ENCODE measurements around the gene ACSL1.

DNA sequence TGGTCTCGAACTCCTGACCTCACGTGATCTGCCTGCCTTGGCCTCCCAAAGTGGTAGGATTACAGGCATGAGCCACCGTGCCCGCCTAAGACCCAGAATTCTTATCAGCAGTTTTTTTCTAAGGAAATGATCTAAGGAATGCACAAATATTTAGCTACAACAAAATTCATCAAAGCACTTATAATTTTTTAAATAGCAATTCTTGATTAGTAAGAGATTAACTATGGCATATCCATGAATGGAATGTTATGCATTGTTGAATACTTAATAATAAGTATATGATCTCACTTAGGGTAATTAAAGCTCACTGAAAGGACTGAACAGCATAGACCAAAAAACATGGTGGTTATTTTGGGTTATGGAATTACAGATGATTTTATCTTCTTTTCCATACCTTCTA, 110.2 kb downstream of the ACSL1 start:
- TF ChIP-seq, protein P1, sequence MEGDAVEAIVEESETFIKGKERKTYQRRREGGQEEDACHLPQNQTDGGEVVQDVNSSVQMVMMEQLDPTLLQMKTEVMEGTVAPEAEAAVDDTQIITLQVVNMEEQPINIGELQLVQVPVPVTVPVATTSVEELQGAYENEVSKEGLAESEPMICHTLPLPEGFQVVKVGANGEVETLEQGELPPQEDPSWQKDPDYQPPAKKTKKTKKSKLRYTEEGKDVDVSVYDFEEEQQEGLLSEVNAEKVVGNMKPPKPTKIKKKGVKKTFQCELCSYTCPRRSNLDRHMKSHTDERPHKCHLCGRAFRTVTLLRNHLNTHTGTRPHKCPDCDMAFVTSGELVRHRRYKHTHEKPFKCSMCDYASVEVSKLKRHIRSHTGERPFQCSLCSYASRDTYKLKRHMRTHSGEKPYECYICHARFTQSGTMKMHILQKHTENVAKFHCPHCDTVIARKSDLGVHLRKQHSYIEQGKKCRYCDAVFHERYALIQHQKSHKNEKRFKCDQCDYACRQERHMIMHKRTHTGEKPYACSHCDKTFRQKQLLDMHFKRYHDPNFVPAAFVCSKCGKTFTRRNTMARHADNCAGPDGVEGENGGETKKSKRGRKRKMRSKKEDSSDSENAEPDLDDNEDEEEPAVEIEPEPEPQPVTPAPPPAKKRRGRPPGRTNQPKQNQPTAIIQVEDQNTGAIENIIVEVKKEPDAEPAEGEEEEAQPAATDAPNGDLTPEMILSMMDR (optimal IDR thresholded peaks at IDR 0.05 in 1 of 3, IDR thresholded peaks at IDR 0.05 in 1 of 3, conservative IDR thresholded peaks at IDR 0.05 in 1 of 3; ENCODE audit: extremely low read depth in 1 of 3, insufficient read depth in 2 of 3, low read length in 3 of 3): no peak
- no peak for TF ChIP-seq EZH2 (IDR thresholded peaks at IDR 0.05; ENCODE audit: low read length)

All from keratinocyte (primary cell).